ENCODE data around the gene MED13L. TPM values are rescaled to one million over a fixed set of nuclear protein-coding genes. Genes with fewer than 3 reads are reported as not detected.

MED13L gene
- total RNA-seq, 1 donor from 2014 or later = 97.7 TPM

GRCh38 chr12:116259800-116260577 lies 17.5 kb downstream of the MED13L start:
- Mint-ChIP-seq H3K27me3 (no peaks in the 10 kb centered on the region), H3K9me3 (no peaks in the 10 kb centered on the region), H3K4me3 (no peak overlapping the region), H3K27ac (no peak overlapping the region), H3K4me1 (ENCODE audit: unreplicated experiment) (peaks cover 29% of the 10 kb centered on the region), H3K36me3 (no peaks in the 10 kb centered on the region)
- no peak for DNase-seq (ENCODE audit: extremely low spot score, unreplicated experiment)
- no peak for TF ChIP-seq CTCF (conservative IDR thresholded peaks at IDR 0.05)

- H3K27me3 Mint-ChIP-seq = no peaks in the 10 kb centered on the region
- no peak overlapping the region for H3K4me3 Mint-ChIP-seq
- H3K9me3 Mint-ChIP-seq = no peaks in the 10 kb centered on the region
- H3K4me1 Mint-ChIP-seq (ENCODE audit: unreplicated experiment) = peaks cover 31% of the 10 kb centered on the region
- no peak for TF ChIP-seq CTCF (conservative IDR thresholded peaks at IDR 0.05)
- no peak overlapping the region for H3K27ac Mint-ChIP-seq
- peaks cover 4% of the 10 kb centered on the region for H3K36me3 Mint-ChIP-seq
- no peak for DNase-seq (ENCODE audit: extremely low spot score, unreplicated experiment)
Measured at GRCh38 chr12:116257826-116258225, 19.7 kb downstream of the MED13L start.

GRCh38 chr12:116257215-116257614 lies 20.3 kb downstream of the MED13L start:
- no peak overlapping the region for H3K4me3 Mint-ChIP-seq
- TF ChIP-seq CTCF (conservative IDR thresholded peaks at IDR 0.05) = no peak
- H3K9me3 Mint-ChIP-seq = peaks cover 5% of the 10 kb centered on the region
- H3K27ac Mint-ChIP-seq = peak overlapping the region; percentile 43
- no peak for DNase-seq (ENCODE audit: extremely low spot score, unreplicated experiment)
- no peaks in the 10 kb centered on the region for H3K27me3 Mint-ChIP-seq
- H3K36me3 Mint-ChIP-seq = peaks cover 10% of the 10 kb centered on the region
- peaks cover 28% of the 10 kb centered on the region for H3K4me1 Mint-ChIP-seq (ENCODE audit: unreplicated experiment)

DNA sequence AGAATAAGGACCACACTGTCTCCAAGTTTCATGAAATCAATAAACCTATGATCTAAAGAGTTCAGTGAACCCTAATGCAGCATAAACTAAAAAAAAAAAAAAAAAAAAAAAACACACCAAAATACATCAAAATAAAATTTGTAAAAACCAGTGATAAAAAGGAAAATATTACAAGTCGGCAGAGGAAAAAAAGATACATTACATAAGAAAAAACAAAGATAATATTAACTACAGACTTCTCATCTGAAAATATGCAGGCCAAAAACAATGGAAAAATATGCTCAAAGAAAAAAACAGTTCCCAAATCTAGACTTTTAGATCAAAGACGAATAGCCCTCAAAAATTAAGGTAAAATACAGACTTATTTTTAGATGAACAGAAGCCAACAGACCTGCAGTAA lies 27.6 kb downstream of the MED13L start:
- H3K27ac Mint-ChIP-seq = no peak overlapping the region
- no peak for TF ChIP-seq CTCF (conservative IDR thresholded peaks at IDR 0.05)
- H3K9me3 Mint-ChIP-seq = peaks cover 11% of the 10 kb centered on the region

DNA sequence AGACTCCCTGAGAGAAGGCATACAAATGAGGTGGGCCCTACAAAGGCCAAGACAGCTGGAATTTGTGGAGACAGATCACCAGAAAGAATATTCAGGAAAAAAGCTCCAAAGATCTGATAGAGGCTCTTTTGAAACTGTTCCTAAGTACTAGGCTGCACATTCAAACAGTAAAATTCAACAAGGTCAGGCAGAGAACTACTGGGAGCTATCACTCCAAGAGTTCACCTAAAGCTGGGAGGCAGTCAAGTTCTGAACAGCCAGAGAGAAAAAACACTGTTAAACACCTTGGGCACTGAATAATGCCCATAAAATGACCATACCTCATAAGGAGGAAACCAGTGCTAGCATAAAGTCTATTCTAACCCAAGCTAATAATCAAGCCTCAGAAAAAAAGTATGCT lies 28.6 kb downstream of the MED13L start:
- TF ChIP-seq CTCF (conservative IDR thresholded peaks at IDR 0.05) = no peak
- Mint-ChIP-seq H3K27ac (no peak overlapping the region), H3K4me3 (no peak overlapping the region), H3K27me3 (no peaks in the 10 kb centered on the region), H3K9me3 (peaks cover 11% of the 10 kb centered on the region), H3K4me1 (ENCODE audit: unreplicated experiment) (peaks cover 36% of the 10 kb centered on the region), H3K36me3 (peaks cover 15% of the 10 kb centered on the region)
- DNase-seq (ENCODE audit: extremely low spot score, unreplicated experiment) = no peak

More for the DNA sequence above, 27.6 kb downstream of the MED13L start:
- H3K36me3 Mint-ChIP-seq = peaks cover 15% of the 10 kb centered on the region
- peaks cover 33% of the 10 kb centered on the region for H3K4me1 Mint-ChIP-seq (ENCODE audit: unreplicated experiment)
- no peak overlapping the region for H3K4me3 Mint-ChIP-seq
- H3K27me3 Mint-ChIP-seq = no peaks in the 10 kb centered on the region
- DNase-seq (ENCODE audit: extremely low spot score, unreplicated experiment) = no peak

Measured in type B pancreatic cell (in vitro differentiated cells).